ENCODE data around the gene IRF2.

Gene IRF2

GRCh38 chr4:184351560-184352451 lies 122.5 kb downstream of the IRF2 start:
- TF ChIP-seq CTCF (conservative IDR thresholded peaks at IDR 0.05) (no peak), ZFX (IDR thresholded peaks at IDR 0.05) (no peak)
- no peak overlapping the region for H3K27ac ChIP-seq

- no peak for TF ChIP-seq CTCF (conservative IDR thresholded peaks at IDR 0.05)
- no peak for TF ChIP-seq ZFX (IDR thresholded peaks at IDR 0.05)
- H3K27ac ChIP-seq = no peak overlapping the region
Observed at GRCh38 chr4:184350964-184351363, 123.4 kb downstream of the IRF2 start.

DNA sequence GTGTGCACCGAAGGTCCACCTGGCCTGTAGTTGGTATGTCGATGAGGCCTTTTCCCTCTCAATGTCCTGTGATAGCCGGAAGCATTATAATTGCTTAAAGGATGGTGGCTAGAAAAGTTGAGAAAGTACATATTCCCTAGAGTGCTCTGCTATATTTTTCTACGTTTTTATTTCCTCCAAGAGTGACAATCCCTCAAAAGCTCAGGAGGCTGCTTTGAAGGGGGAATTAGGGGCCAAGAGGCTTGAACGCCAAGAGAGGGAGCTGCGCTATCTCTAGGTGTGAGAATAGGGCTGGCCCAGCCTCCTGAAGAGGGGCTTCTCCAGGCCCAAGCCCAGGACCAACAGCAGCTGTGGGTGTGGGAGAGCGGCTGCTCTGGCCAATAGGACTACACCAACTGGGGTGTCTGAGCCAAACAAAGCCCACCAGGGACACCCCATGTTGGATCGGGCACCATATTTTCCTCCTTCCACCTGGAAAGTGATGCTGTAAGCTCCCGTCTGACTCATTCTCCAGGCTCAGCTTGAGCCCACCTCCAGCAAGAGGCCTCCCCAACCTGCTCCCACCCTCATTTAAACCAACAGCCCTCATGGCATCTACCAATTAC lies 124.0 kb downstream of the IRF2 start:
- H3K27ac ChIP-seq = no peak overlapping the region
- TF ChIP-seq ZFX (IDR thresholded peaks at IDR 0.05) = no peak
- no peak for TF ChIP-seq CTCF (conservative IDR thresholded peaks at IDR 0.05)

- no peak overlapping the region for H3K27ac ChIP-seq
Observed at GRCh38 chr4:184349283-184350039, 124.9 kb downstream of the IRF2 start.

GRCh38 chr4:184348311-184349233 lies 125.8 kb downstream of the IRF2 start:
- no peak overlapping the region for H3K27ac ChIP-seq
- TF ChIP-seq CTCF (conservative IDR thresholded peaks at IDR 0.05) = no peak
- TF ChIP-seq ZFX (IDR thresholded peaks at IDR 0.05) = no peak

More at GRCh38 chr4:184349283-184350039, 124.9 kb downstream of the IRF2 start:
- TF ChIP-seq CTCF (conservative IDR thresholded peaks at IDR 0.05) (no peak), ZFX (IDR thresholded peaks at IDR 0.05) (no peak)

GRCh38 chr4:184347251-184348239 lies 126.8 kb downstream of the IRF2 start:
- no peak overlapping the region for H3K27ac ChIP-seq
- TF ChIP-seq ZFX (IDR thresholded peaks at IDR 0.05) = no peak
- no peak for TF ChIP-seq CTCF (conservative IDR thresholded peaks at IDR 0.05)

All from C4-2B (cell line).